ENCODE measurements around the gene TOB1.
A peak's percentile ranks its signal among the peaks of the same experiment; 100 is the strongest.

Gene TOB1

GRCh38 chr17:50830994-50831393 is 35.2 kb downstream of the TOB1 start:
- DNase-seq, result peak; percentile 77

- no peak for DNase-seq
Observed at GRCh38 chr17:50830352-50830751, 35.8 kb downstream of the TOB1 start.

GRCh38 chr17:50829332-50829731 is 36.8 kb downstream of the TOB1 start:
- DNase-seq, result no peak

- DNase-seq, result no peak
Observed at GRCh38 chr17:50828508-50829170, 37.5 kb downstream of the TOB1 start.

DNA sequence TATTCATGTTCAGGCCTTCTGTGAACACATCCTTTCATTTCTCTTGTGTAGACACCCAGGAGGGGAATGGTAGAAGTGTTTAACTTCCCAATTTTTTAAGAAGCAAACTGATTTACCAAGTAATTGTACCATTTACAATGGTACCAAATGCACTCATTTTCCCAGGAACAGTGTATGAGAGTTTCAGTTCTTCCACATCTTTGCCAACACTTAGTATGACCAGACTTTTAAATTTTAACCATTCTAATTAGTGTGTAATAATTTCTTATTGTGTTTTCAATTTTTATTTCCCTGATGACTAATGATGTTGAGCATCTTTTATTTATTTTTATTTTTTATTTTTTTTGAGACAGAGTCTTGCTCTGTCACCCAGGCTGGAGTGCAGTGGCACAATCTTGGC is 41.0 kb downstream of the TOB1 start:
- DNase-seq, result no peak

DNA sequence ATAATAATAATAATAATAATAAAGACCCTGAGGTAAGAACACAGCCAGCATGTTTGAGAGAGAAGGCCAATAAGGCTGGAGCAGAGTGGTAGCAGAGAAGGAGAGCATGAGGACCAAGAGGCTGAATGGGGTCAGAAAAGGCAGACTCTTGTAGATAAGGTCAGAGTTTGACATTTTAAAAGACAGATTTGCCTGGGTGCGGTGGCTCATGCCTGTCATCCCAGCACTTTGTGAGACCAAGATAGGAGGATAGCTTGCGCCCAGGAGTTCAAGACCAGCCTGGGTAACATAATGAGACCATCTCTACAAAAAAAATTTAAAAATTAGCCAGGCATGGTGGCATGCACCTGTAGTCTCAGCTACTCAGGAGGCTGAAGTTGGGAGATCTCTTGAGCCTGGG is 41.7 kb downstream of the TOB1 start:
- DNase-seq, result no peak

DNA sequence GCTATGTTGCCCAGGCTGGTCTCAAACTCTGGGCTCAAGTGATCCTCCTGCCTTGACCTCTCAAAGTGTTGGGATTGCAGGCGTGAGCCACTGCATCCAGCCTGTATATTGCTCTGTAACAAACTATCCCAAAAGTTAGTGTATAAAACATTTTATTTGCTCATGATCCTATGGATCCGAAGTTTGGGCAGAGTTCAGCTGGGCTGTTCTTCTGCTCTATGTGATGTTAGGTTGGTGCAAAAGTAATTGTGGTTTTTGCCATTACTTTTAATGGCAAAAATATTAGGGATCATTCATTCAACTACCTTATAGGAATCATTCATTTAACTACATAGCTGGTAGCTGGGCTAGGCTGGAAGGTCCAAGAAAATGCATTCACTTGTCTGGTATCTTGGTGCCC is 43.6 kb downstream of the TOB1 start:
- no peak for DNase-seq

DNA sequence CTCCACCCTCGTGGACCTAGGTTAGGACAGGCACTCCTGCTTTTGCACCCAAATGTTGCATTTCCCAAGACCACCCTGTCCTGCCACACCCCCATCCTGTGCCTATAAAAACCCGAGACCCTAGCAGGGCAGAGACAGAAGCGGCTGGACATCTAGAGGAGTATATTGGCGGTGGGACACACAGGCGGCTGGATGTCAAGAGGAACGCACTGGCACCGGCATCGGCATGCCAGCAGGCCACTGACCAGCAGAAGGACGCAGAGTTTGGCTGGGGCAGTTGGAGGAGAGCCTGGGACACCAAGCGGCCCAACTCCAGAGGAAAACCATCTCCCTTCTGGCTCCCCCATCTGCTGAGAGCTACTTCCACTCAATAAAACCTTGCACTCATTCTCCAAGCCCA is 45.5 kb downstream of the TOB1 start:
- DNase-seq, result no peak

- no peak for DNase-seq
Observed at GRCh38 chr17:50818921-50819657, 47.1 kb downstream of the TOB1 start.

DNA sequence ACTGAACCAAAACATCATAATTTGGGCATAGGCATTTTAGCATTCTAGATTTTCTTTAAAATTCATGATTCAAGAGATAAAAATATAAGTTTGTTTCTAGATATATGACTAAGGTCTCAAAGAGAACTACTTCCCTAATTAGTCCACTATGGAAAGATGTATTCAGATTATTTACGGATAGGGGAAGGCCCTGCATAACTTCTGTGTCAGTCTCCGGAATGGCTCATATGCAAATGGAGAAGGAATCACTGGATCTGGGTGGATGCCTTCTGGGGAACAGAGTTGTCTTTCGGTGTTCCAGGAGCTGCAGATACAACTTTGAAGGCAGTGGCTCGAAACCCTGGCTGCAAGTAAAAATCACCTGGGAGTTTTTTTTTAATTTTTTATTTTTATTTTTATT is 47.9 kb downstream of the TOB1 start:
- DNase-seq, result no peak

DNA sequence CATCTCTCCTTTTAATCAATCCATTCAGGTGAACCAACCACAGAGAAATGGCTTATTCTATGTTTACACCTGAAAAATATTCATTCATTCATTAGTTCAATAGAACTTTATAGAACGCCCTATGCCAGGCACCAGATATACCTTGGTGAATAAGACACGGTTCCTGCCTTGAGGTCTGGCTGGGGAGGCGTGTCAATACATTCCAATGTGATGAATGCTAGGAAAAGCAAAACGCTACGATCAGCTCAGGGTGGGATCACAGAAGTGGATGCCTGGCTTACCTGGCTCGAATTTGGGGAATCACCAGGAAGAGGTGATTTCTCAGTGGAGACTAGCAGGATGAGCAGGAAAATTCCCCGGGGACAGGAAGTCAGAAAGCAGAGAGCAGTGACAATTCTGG is 48.3 kb downstream of the TOB1 start:
- DNase-seq, result no peak

DNA sequence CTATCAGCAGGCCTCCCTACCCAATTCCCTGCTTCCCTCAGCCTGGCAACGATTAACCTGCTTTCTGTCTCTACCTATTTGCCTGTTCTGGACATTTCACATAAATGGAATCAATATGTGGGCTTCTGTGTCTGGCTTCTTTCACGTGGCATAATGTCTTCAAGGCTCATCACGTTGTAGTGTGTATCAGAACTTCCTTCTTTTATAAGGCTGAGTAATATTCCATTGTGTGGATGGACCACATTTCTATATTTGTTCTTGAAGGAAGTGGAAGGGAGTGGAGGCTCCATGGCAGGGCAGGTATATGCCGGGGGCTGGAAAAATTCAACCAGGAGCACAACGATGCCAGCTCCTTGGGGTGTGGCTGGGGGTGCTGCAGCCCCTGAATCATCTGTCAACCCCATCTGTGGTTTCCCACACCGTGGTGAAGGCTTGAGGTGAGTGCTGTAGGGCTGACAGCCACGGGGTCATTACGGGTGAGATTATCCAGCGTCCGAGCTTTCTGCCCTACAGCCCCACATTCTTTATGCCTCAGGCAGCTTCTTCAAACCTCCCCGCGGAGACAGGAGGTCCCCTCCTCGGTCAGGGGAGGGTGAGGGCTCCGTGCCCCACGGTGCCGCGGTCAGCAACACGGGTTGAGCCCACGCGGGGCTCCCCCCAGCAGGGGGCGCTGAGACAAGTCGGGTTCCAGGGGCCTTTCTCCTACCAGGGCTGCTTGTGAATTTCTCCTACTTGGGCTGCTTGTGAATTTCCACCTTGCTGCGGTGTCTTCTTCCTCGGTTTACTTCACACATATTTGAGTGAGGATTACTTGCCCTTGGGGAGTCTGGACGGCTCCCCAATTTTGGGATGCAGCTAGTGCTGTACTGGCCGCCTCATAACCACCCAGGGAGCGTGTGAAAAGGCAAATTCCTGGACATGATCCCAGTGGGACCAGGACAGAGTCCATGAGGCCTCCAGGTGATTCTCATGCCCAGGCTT is 49.1 kb downstream of the TOB1 start:
- DNase-seq, result peak; percentile 19

DNA sequence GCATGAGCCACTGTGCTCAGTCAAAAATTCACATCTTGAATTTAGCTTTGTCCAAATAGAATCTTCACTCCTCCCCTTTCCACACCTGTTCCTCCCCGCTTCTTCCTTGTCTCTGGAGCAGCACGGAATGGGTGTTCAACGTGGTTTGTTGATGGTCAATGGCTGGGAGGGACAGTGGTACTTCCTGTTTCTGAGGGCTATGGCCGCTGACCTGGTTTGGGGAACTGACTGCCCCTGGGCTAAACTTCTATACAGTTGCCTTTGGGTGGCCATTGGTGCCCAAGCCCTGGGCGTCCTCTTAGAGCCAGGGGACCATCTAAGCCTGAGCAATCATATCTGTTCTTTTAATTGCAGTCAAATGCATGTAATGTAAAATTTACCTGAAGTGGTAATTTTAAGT is 49.9 kb downstream of the TOB1 start:
- no peak for DNase-seq

GRCh38 chr17:50815400-50815799 is 50.8 kb downstream of the TOB1 start:
- DNase-seq, result no peak

- no peak for DNase-seq
Observed at GRCh38 chr17:50813583-50813982, 52.6 kb downstream of the TOB1 start.

Data from NCI-H146 (cell line).